Esophagus squamous epithelium (tissue), 4 donors: ENCODE results near the gene PAPOLA.

ENCODE experiments used
- CTCF ChIP-seq, 6 experiments: fragments of 450-650 bp in 4 of 6; fragments of 200-600 bp in 2 of 6; sonication (generic) in 2 of 6; IDR thresholded peaks; one replicate each; pipeline ENCODE4 v1.5.1; 2016 to 2019; ENCODE audit warnings: antibody characterized with exemption in 6 of 6, mild to moderate bottlenecking in 4 of 6, moderate library complexity in 4 of 6
- POLR2A ChIP-seq, 4 donors: fragments of 450-650 bp; IDR thresholded peaks; one replicate each; pipeline ENCODE4 v1.6.1; 2017; ENCODE audit warnings: antibody characterized with exemption in 4 of 4, mild to moderate bottlenecking in 4 of 4, moderate library complexity in 3 of 4

GRCh38 chr14:96597680-96598079 is 95.5 kb downstream of the PAPOLA start:
- no peak for TF ChIP-seq CTCF (IDR thresholded peaks at IDR 0.05)
- TF ChIP-seq POLR2A (IDR thresholded peaks at IDR 0.05) = no peak
